H9 (cell line): ENCODE measurements around the gene WDR37. TPM values are rescaled to one million over a fixed set of nuclear protein-coding genes. Genes with fewer than 3 reads are reported as not detected.

ENCODE experiments used
- DNase-seq: peaks from one replicate; pipeline ENCODE4 v3.0.0-alpha.2; 2017
- H2AFZ ChIP-seq: one replicate; pipeline ENCODE4 v1.6.1; 2013; ENCODE audit warnings: mild to moderate bottlenecking, low read length, control low read depth, moderate library complexity
- H2AK5ac ChIP-seq: 2 replicates; pipeline ENCODE4 v1.6.1; 2013; ENCODE audit warnings: low read length, control low read depth, mixed read lengths; ENCODE audit not compliant: insufficient read length
- H2BK120ac ChIP-seq: one replicate; pipeline ENCODE4 v1.6.1; 2013; ENCODE audit warnings: low read depth, mild to moderate bottlenecking, low read length, control low read depth, inconsistent platforms; ENCODE audit not compliant: poor library complexity, severe bottlenecking
- H2BK12ac ChIP-seq: 2 replicates; pipeline ENCODE4 v1.6.1; 2013; ENCODE audit warnings: low read length, control low read depth, mixed read lengths, low read depth; ENCODE audit not compliant: insufficient read length
- H2BK15ac ChIP-seq: 2 replicates; pipeline ENCODE4 v1.6.1; 2013; ENCODE audit warnings: low read depth, low read length, control low read depth
- H2BK20ac ChIP-seq: one replicate; pipeline ENCODE4 v1.6.1; 2013; ENCODE audit warnings: low read depth, mild to moderate bottlenecking, low read length, control low read depth, inconsistent platforms; ENCODE audit not compliant: poor library complexity, severe bottlenecking
- H2BK5ac ChIP-seq: 2 replicates; pipeline ENCODE4 v1.6.1; 2013; ENCODE audit warnings: low read length, control low read depth, mixed read lengths; ENCODE audit not compliant: insufficient read length
- H3K14ac ChIP-seq: 2 replicates; pipeline ENCODE4 v1.6.1; 2013; ENCODE audit warnings: low read length, control low read depth; ENCODE audit not compliant: insufficient read depth
- H3K18ac ChIP-seq: 2 replicates; pipeline ENCODE4 v1.6.1; 2013; ENCODE audit warnings: low read depth, mild to moderate bottlenecking, mixed read lengths, low read length, control low read depth; ENCODE audit not compliant: insufficient read length
- H3K23ac ChIP-seq: 2 replicates; pipeline ENCODE4 v1.6.1; 2013; ENCODE audit warnings: low read length, control low read depth, mixed read lengths, low read depth; ENCODE audit not compliant: insufficient read length
- H3K23me2 ChIP-seq: 2 replicates; pipeline ENCODE4 v1.6.1; 2013; ENCODE audit warnings: low read depth, mild to moderate bottlenecking, mixed read lengths, low read length, control low read depth; ENCODE audit not compliant: insufficient read length, poor library complexity, severe bottlenecking
- H3K27ac ChIP-seq: 2 replicates; pipeline ENCODE4 v1.5.1; 2013; ENCODE audit warnings: low read length, control low read depth, mixed read lengths, low read depth; ENCODE audit not compliant: insufficient read length
- H3K27me3 ChIP-seq: 2 replicates; pipeline ENCODE4 v1.6.1; 2013; ENCODE audit warnings: low read length, control low read depth, inconsistent platforms; ENCODE audit not compliant: insufficient read depth
- H3K4ac ChIP-seq: 2 replicates; pipeline ENCODE4 v1.6.1; 2013; ENCODE audit warnings: low read depth, mild to moderate bottlenecking, control low read depth, inconsistent platforms, low read length, moderate library complexity
- H3K4me1 ChIP-seq: 2 replicates; pipeline ENCODE4 v1.6.1; 2013; ENCODE audit warnings: low read length, control low read depth, inconsistent platforms; ENCODE audit not compliant: insufficient read depth
- H3K4me2 ChIP-seq: 2 replicates; pipeline ENCODE4 v1.6.1; 2013; ENCODE audit warnings: low read length, control low read depth, mixed read lengths; ENCODE audit not compliant: insufficient read length, insufficient read depth
- H3K56ac ChIP-seq: 2 replicates; pipeline ENCODE4 v1.6.1; 2013; ENCODE audit warnings: low read depth, mild to moderate bottlenecking, mixed read lengths, low read length, control low read depth; ENCODE audit not compliant: insufficient read length
- H3K79me1 ChIP-seq: 2 replicates; pipeline ENCODE4 v1.6.1; 2013; ENCODE audit warnings: low read depth, mild to moderate bottlenecking, moderate library complexity, low read length, control low read depth, inconsistent platforms; ENCODE audit not compliant: insufficient read depth, poor library complexity, severe bottlenecking
- H3K79me2 ChIP-seq: 2 replicates; pipeline ENCODE4 v1.6.1; 2013; ENCODE audit warnings: low read length, control low read depth, inconsistent platforms; ENCODE audit not compliant: insufficient read depth
- H3K9ac ChIP-seq: 2 replicates; pipeline ENCODE4 v1.6.1; 2013; ENCODE audit warnings: low read length, control low read depth, mixed read lengths; ENCODE audit not compliant: insufficient read length; ENCODE audit errors: extremely low read depth
- H3K9me3 ChIP-seq: one replicate; pipeline ENCODE4 v1.6.1; 2013; ENCODE audit warnings: low read depth, low read length, inconsistent platforms; ENCODE audit not compliant: control insufficient read depth
- H3T11ph ChIP-seq: one replicate; pipeline ENCODE4 v1.6.1; 2013; ENCODE audit warnings: mild to moderate bottlenecking, low read length, control low read depth, inconsistent platforms
- H4K20me1 ChIP-seq: one replicate; pipeline ENCODE4 v1.6.1; 2013; ENCODE audit not compliant: control insufficient read depth, insufficient read length, insufficient read depth
- H4K5ac ChIP-seq: 2 replicates; pipeline ENCODE4 v1.6.1; 2013; ENCODE audit warnings: low read depth, mild to moderate bottlenecking, mixed read lengths, low read length, control low read depth; ENCODE audit not compliant: insufficient read length
- H4K8ac ChIP-seq: replicated peaks from 2 replicates; pipeline ENCODE4 v1.6.1; 2013; ENCODE audit warnings: low read length, control low read depth, mixed read lengths, low read depth; ENCODE audit not compliant: insufficient read length
- H4K91ac ChIP-seq: 2 replicates; pipeline ENCODE4 v1.6.1; 2013; ENCODE audit warnings: low read depth, mild to moderate bottlenecking, moderate library complexity, mixed read lengths, low read length, control low read depth; ENCODE audit not compliant: insufficient read length
- H3K27ac Mint-ChIP-seq, 3 experiments: 2 replicates in 2 of 3; 3 replicates in 1 of 3; pipeline ENCODE4 v1.8.0; 2020 to 2021; ENCODE audit warnings: mixed read lengths in 3 of 3, mild to moderate bottlenecking in 1 of 3, moderate library complexity in 1 of 3
- H3K27me3 Mint-ChIP-seq: 2 replicates; pipeline ENCODE4 v1.8.0; 2021; ENCODE audit warnings: low read depth, mild to moderate bottlenecking, moderate library complexity, mixed read lengths
- H3K36me3 Mint-ChIP-seq, 3 experiments: 2 replicates in 2 of 3; 3 replicates in 1 of 3; pipeline ENCODE4 v1.8.0; 2020 to 2021; ENCODE audit warnings: low read depth in 3 of 3, mixed read lengths in 3 of 3; ENCODE audit not compliant: insufficient read depth in 1 of 3
- H3K4me1 Mint-ChIP-seq, 2 experiments: 2 replicates each; pipeline ENCODE4 v1.8.0; 2020; ENCODE audit warnings: mixed read lengths in 2 of 2
- H3K4me3 Mint-ChIP-seq, 2 experiments: 2 replicates in 1 of 2; 3 replicates in 1 of 2; pipeline ENCODE4 v1.8.0; 2020 to 2021; ENCODE audit warnings: mild to moderate bottlenecking in 2 of 2, mixed read lengths in 2 of 2, moderate library complexity in 1 of 2
- H3K9me3 Mint-ChIP-seq, 2 experiments: 2 replicates in 1 of 2; 3 replicates in 1 of 2; pipeline ENCODE4 v1.8.0; 2020; ENCODE audit warnings: mild to moderate bottlenecking in 2 of 2, mixed read lengths in 2 of 2, moderate library complexity in 1 of 2
- CTCF ChIP-seq: fragments of 200-600 bp; sonication (generic); conservative IDR thresholded peaks from 3 replicates; pipeline ENCODE4 v1.8.0; 2021; ENCODE audit warnings: antibody characterized with exemption, mild to moderate bottlenecking
- WGBS: extraction: QIAGEN DNeasy Blood & Tissue Kit; methylation state at CpG from one replicate; pipeline ENCODE4 v1.1.7; 2013; ENCODE audit warnings: missing lambda C conversion rate, low lambda C conversion rate, mixed read lengths; ENCODE audit not compliant: insufficient read length; ENCODE audit errors: extremely low coverage; 5-methylcytosine and 5-hydroxymethylcytosine counted together
- total RNA-seq: library from RNA; stranded (reverse); gene quantifications from 2 replicates; pipeline ENCODE4 v1.2.1, GENCODE V29; 2021

Gene WDR37
- total RNA-seq, 1 experiment from 2014 or later: 13.1 TPM

GRCh38 chr10:1057106-1057657 is 997 bp downstream of the WDR37 start:
- Histone ChIP-seq H3K79me1 (peaks cover 10% of the 10 kb centered on the region), H3K4me1 (no peaks in the 10 kb centered on the region), H3T11ph (no peak overlapping the region), H3K79me2 (peaks cover 22% of the 10 kb centered on the region; the same call in 1 of the 2 replicates), H2BK5ac (no peak overlapping the region), H2BK120ac (no peak overlapping the region), H3K4me2 (peak overlapping the region; percentile 84), H2AK5ac (no peak overlapping the region), H3K14ac (0 out of 2 replicates have a peak overlapping the region, but pooled peaks have one; percentile 20), H2AFZ (no peak overlapping the region), H4K20me1 (no peaks in the 10 kb centered on the region), H2BK15ac (no peak overlapping the region; the same call in 1 of the 2 replicates), H2BK20ac (no peak overlapping the region), H3K27ac (no peak overlapping the region), H3K18ac (no peak overlapping the region), H3K23me2 (no peaks in the 10 kb centered on the region), H4K8ac (no peak overlapping the region), H3K56ac (no peak overlapping the region), H3K9me3 (no peaks in the 10 kb centered on the region), H4K91ac (no peak overlapping the region), H3K23ac (no peak overlapping the region), H3K27me3 (no peaks in the 10 kb centered on the region), H3K4ac (no peak overlapping the region), H3K9ac (peak overlapping the region; percentile 81), H2BK12ac (no peak overlapping the region), H4K5ac (no peak overlapping the region)
- DNase-seq: no peak
- H3K27ac Mint-ChIP-seq: peak overlapping the region; percentile 65 to 96 (median 70); a peak in 6 of 7 replicates
- H3K27me3 Mint-ChIP-seq: no peaks in the 10 kb centered on the region
- peaks cover 9 to 29% (median 24%) of the 10 kb centered on the region in 3 experiments for H3K36me3 Mint-ChIP-seq
- H3K4me3 Mint-ChIP-seq: peak overlapping the region; percentile 97 to 99
- peaks cover 22 to 23% of the 10 kb centered on the region in 2 experiments for H3K4me1 Mint-ChIP-seq
- WGBS: no CpG with 5 or more reads among the region's 26 CpGs
- no peak for TF ChIP-seq CTCF
- no peaks in the 10 kb centered on the region; a peak in 1 of 5 replicates for H3K9me3 Mint-ChIP-seq
